ENCODE measurements around the gene SFT2D1.

Gene SFT2D1

DNA sequence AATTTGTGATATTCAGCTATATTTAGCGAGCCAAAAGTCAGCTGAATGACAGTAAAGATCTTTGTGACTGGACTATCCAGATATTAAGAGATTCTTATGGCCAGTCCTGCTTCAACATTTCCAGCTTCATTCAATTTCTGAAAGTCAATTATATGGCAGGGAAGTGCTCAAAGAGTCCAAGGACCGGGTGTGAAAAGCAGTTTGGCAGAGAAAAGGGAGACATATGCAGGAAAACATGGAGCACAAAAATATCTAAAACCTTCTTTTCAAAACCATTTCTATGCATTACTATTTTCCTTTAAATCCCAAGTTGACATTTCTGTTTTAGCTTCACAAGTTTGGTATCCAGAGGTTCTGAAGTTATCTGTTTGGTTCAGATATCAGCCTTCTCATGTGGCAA, 35.4 kb upstream of the SFT2D1 start:
- TF ChIP-seq, protein P1, sequence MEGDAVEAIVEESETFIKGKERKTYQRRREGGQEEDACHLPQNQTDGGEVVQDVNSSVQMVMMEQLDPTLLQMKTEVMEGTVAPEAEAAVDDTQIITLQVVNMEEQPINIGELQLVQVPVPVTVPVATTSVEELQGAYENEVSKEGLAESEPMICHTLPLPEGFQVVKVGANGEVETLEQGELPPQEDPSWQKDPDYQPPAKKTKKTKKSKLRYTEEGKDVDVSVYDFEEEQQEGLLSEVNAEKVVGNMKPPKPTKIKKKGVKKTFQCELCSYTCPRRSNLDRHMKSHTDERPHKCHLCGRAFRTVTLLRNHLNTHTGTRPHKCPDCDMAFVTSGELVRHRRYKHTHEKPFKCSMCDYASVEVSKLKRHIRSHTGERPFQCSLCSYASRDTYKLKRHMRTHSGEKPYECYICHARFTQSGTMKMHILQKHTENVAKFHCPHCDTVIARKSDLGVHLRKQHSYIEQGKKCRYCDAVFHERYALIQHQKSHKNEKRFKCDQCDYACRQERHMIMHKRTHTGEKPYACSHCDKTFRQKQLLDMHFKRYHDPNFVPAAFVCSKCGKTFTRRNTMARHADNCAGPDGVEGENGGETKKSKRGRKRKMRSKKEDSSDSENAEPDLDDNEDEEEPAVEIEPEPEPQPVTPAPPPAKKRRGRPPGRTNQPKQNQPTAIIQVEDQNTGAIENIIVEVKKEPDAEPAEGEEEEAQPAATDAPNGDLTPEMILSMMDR (IDR thresholded peaks at IDR 0.05; ENCODE audit: control insufficient read depth, extremely low read depth, insufficient read depth): no peak
- no peak for DNase-seq (ENCODE audit: low read depth)
- no peak overlapping the region for H3K4me3 ChIP-seq (ENCODE audit: low read depth, low read length)

DNA sequence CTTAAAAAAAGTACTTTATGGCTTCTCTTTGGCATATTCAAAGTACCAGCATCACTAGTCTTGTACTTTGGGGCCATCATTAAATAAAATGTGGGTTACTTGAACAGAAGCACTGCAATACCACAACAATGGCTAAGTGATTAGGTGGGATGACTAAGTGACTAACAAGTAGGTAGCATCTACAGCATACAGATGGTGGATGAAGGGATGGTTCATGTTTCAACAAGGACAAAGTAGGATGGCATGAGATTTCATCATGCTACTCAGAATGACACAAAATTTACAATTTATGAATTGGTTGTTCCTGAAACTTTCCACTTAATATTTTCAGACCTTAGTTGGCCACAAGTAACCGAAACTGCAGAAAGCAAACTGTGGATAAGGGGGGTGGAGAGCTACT, 32.7 kb upstream of the SFT2D1 start:
- TF ChIP-seq, protein P1 (IDR thresholded peaks at IDR 0.05; ENCODE audit: control insufficient read depth, extremely low read depth, insufficient read depth): no peak
- no peak overlapping the region for H3K4me3 ChIP-seq (ENCODE audit: low read depth, low read length)
- no peak for DNase-seq (ENCODE audit: low read depth)

DNA sequence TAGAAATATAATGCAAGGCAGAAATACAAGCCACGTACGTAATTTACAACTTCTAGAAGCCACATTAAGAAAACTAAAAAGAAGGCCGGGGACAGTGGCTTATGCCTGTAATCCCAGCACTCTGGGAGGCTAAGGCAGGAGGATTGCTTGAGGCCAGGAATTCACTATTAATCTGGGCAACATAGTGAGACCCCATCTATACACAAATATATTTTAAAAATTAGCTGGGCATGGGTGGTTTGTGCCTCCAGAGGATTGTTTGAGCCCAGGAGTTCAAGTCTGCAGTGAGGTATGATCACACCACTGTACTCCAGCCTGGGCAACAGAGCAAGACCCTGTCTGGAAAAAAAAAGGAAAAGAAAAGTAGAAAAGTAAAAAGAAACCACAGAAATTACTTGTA, 28.1 kb upstream of the SFT2D1 start:
- H3K4me3 ChIP-seq (ENCODE audit: low read depth, low read length): no peak overlapping the region
- TF ChIP-seq, protein P1 (IDR thresholded peaks at IDR 0.05; ENCODE audit: control insufficient read depth, extremely low read depth, insufficient read depth): no peak
- no peak for DNase-seq (ENCODE audit: low read depth)

DNA sequence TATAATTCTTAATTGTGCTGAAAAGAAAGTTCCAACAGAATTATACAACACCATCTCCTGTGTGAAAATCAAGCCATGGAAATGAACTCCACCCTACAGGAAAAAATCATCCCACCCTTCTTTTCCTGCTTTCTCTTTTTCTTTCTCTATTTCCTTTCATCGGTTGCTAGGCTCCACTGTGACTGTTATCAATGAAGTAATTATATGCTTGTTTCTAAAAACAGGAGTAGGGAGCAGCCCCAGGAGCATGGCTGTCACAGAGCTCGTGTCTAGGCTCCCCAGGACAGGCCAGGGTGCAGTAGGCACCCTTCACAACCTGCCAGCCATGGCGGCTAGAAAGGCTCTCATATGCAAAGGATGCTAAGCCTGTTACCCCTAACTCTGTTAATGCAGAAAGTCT, 27.4 kb upstream of the SFT2D1 start:
- no peak overlapping the region for H3K4me3 ChIP-seq (ENCODE audit: low read depth, low read length)
- DNase-seq (ENCODE audit: low read depth): no peak
- TF ChIP-seq, protein P1 (IDR thresholded peaks at IDR 0.05; ENCODE audit: control insufficient read depth, extremely low read depth, insufficient read depth): no peak

DNA sequence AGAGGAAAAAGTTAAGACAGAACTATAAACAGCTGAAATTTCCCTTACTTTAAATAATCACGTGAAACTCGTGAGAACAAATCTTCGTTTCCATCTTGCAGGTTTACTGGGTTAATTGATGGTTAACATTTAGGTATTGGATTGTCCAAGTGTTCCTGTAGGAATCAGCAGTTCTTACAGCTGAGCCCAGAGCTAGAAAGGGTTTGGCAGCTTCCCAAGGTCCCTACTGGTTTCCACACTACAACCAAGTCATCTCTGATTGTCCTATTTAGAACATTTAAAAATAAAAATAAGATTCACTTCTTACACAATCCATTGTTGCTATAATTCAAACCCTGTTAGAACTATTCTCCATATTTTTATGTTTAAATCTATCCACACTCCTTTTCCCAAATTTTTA, 24.6 kb upstream of the SFT2D1 start:
- TF ChIP-seq, protein P1 (IDR thresholded peaks at IDR 0.05; ENCODE audit: control insufficient read depth, extremely low read depth, insufficient read depth): no peak
- no peak for DNase-seq (ENCODE audit: low read depth)
- no peak overlapping the region for H3K4me3 ChIP-seq (ENCODE audit: low read depth, low read length)

DNA sequence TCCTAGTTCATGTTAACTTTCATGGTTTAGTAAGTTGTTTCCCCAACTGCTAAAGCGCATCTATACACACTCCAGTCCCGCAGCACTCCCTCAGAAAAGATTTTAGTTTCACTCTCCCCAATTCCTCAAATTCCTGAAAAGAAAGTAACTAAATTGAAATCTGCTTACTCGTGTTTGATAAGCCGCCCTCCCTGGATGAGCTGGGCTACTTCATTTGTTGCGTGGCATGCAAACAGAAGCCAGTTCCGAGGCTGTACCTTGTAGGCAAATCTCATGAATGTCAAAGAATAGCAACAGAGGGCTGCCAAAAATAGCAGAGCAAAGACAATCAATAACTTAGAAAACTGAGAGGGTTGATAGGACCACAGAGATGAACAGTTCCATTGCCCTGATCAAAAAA, 23.5 kb upstream of the SFT2D1 start:
- TF ChIP-seq, protein P1 (IDR thresholded peaks at IDR 0.05; ENCODE audit: control insufficient read depth, extremely low read depth, insufficient read depth): no peak
- no peak overlapping the region for H3K4me3 ChIP-seq (ENCODE audit: low read depth, low read length)
- no peak for DNase-seq (ENCODE audit: low read depth)

DNA sequence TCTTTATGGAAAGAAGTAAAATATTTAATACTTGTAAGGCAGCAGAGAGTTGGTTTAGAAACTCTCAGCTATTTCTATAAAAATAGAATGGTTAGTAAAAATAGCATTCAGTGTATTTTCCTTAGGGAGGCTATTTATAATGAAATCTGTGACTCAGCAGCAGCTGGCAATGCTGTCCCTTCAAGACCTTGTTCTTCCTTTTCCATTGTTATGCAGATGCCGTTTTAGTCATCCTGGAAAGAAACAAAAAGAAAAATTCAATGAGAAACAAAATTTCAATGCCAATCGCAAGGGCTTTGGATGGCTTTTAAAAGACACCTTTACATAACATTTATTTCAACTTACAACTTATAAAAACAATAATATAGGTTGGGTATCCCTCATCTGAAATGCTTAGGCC, 22.9 kb upstream of the SFT2D1 start:
- TF ChIP-seq, protein P1 (IDR thresholded peaks at IDR 0.05; ENCODE audit: control insufficient read depth, extremely low read depth, insufficient read depth): no peak
- H3K4me3 ChIP-seq (ENCODE audit: low read depth, low read length): no peak overlapping the region
- DNase-seq (ENCODE audit: low read depth): no peak

All from LNCaP clone FGC (cell line).